ENCODE results near the gene CAMK1G.
A peak's percentile ranks its signal among the peaks of the same experiment; 100 is the strongest.

The CAMK1G gene

DNA sequence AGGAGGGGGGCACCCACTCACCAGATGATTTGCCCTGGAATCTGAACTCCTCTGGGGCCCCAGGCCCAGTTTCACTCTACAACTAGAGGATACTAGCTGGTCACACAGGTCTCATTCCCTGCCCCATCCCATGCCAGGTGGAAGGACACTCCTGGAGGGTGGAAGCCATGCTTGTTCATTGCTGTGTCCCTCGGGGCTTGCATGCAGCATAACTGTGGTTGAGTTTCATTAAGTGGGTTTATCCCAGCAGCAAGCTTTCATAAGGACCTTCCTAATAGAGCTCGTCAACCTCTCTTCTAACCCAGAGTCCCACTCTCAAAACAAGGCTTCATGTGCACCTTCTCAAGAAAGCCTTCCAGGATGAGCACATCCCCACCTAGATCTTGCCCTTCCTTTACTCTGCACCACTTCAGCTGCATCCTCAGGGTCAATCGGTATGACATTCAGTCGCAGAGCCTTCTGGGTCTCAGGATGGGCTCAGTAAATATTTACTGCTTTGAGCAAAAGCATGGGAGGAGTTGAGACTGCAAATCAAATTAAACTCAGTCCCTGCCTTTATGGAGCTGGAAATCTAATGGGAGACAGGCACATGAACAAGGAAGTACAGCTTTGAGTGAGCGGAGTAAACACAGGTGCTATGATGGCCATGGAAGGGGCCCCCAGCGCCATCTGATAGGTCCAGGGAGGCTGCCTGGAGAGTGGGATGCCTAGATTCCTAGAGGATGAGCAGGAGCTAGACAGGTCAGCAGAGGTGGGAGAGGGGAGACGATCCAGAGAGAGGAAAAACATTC, 36.4 kb downstream of the CAMK1G start:
- DNase-seq (ENCODE audit: low read depth, low spot score) = no peak

GRCh38 chr1:209620487-209620884, 37.0 kb downstream of the CAMK1G start:
- DNase-seq (ENCODE audit: low read depth, low spot score) = no peak

DNA sequence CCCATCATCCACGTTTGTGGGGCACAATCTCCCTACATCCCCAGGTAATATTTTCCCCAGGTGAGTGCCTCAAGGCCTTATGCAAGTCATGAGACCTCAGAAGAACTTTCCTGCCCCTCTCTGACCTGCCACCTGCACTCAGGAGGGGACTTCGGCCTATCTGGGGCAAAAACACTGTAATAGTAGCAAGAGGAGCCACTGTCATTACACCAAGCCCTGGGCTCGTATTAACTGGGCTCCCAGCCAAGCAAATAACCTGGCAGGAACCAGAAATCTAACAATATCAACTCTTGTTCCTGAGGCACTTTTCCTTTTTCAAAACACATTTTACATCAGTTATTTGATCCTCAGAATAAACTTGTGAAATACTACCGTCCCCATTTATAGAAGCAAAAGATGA, 37.8 kb downstream of the CAMK1G start:
- no peak for DNase-seq (ENCODE audit: low read depth, low spot score)

DNA sequence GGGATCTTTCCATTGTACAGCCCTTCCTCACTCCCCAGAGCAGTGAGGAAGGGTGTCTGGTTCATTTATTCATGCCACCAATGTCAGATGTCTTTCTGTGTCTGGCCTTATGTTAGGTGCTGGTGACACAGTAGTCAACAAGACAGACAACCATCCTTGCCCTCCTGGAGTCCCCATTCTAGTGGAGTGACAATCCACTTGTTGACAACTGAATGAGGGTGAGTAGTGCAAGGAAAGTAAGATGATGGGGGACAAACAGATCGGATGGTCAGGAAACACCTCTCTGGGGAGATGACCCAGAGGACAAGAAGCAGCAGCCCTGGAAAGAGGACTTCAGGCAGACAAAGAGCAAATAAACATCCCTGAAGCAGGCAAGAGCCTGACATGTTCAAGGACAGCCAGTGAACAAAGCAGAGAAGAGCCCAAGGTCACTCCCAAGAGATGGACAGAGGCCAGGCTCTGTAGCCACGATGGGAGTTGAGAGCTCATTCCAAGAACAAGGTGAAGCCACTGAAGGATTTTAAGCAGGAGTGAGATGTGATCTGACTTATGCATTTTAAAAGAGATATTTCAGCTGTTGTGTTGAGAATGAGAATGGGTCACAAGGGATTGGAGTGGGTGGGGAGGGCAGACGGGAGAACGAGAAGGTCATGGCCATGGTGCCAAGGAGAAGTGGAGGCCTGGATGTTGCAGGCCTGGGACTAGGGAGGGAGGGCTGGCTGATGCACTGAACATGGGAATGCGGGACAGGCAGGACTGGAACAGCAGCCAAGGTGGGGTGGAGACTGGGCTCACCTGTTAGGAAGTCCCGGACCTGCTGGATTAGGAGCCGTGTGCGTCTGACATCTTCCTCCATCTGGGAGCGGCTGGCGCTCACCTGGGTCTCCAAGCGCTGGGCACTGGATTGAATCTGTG, 38.5 kb downstream of the CAMK1G start:
- no peak for DNase-seq (ENCODE audit: low read depth, low spot score)

- DNase-seq (ENCODE audit: low read depth, low spot score) = no peak
Measured at GRCh38 chr1:209622841-209623829, 39.6 kb downstream of the CAMK1G start.

- no peak for DNase-seq (ENCODE audit: low read depth, low spot score)
Measured at GRCh38 chr1:209624558-209625549, 41.3 kb downstream of the CAMK1G start.

DNA sequence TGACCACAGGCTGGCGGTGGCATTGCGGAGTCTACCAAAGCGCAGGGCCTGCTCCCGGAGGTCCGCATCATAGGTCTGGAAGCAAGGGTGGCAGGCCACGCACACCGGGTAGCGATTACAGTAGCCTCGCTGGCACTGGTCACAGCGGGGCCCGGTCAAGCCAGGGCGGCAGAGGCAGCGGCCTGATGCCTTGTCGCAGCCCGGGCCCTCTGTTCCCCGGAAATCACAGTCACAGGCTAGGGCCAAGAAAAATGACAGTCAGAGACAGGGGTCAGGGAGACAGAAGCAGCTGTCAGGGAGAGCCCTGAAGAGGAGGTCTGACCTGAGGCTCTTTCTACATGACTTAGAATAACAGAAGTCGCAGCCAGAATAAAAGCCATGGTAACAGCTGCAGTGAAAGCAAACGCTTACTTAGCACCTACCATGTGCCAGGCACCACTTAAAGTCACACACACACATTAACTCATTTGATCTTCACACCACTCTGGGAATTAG, 42.3 kb downstream of the CAMK1G start:
- DNase-seq (ENCODE audit: low read depth, low spot score) = no peak

DNA sequence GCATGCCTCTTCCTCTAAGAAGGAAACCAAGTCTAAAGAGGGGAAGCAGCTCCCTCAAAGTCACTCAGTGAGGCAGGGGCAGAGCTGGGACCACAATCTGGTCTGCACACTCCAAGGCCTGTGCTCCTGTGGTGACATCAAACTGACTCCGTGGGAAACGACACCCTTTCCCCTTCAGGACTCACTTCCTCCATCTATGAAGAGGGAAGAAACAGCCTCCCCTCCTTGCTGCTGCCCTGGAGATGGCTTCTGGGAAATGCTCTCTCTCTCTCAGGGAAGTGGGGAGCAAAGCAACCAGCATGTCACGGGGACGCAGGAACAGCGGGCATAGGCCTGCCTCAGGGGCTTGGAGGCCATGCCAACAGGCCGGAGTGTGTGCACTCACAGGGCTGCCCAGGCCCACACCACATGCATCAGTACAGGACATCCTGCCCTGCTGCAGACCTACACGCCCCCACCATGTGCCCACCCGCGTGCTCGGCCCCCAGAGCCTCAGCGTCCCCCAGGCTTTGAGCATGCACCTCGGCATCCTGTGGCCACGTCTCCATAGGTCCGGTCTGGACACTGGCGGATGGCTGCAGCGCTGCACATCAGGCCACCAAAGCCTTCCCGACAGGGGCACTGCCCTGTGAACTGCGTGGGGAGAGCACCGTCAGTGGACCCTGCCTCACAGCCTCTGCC, 43.0 kb downstream of the CAMK1G start:
- no peak for DNase-seq (ENCODE audit: low read depth, low spot score)

DNA sequence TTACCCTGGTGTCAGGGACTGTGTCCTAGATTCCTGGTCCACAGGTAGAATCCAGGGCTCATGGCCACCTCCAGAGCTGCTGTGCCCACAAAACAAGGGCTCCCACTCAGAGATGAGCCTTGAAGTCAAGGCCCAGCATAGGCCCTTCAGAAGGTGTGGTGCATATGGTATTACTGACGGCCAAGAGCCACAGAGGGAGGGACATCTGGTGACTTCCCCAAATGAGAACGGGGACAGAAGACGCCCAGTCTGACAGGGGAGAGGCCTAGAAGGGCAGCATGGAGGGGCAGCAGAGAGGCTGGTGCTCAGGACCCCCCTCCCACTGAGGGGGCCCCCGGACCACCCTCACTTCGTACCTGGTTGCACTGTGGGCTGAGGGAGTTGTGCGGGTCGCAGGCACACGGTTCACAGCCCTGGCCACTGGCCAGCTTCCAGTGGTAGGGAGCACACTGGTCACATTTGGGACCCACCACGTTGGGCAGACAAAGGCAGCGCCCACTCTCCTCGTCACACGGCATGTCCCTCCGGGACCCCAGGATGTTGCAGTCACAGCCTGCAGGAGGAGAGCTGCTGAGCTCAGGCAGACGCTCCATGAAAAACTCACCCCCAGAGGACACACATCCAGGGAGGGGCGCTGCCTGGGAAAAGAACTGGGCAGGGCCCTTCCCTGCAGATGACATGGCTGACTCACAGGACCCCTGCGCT, 43.7 kb downstream of the CAMK1G start:
- no peak for DNase-seq (ENCODE audit: low read depth, low spot score)

DNA sequence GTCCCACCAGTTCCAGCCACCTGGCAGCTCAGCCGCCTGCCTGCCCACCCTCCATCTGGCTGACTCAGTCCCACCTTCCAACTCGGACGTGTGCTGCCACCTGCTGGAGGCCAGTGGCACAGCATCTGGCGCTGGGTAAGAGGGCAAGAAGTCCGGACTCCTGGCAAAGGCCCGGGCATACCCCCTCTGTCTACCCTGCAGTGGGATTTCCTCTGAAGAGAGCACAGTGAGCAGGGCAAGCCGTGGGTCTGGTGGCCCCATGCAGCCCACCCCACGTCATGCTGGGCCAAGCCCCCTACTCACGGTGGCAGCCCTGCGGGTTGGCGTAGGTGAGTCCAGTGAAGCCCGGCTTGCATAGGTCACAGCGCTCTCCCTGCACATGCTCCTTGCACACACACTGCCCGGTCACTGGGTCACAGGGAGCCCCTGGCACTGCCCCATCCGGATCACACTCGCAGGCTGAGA, 44.2 kb downstream of the CAMK1G start:
- DNase-seq (ENCODE audit: low read depth, low spot score) = peak; percentile 63

GRCh38 chr1:209628618-209629299, 45.2 kb downstream of the CAMK1G start:
- DNase-seq (ENCODE audit: low read depth, low spot score) = no peak

DNA sequence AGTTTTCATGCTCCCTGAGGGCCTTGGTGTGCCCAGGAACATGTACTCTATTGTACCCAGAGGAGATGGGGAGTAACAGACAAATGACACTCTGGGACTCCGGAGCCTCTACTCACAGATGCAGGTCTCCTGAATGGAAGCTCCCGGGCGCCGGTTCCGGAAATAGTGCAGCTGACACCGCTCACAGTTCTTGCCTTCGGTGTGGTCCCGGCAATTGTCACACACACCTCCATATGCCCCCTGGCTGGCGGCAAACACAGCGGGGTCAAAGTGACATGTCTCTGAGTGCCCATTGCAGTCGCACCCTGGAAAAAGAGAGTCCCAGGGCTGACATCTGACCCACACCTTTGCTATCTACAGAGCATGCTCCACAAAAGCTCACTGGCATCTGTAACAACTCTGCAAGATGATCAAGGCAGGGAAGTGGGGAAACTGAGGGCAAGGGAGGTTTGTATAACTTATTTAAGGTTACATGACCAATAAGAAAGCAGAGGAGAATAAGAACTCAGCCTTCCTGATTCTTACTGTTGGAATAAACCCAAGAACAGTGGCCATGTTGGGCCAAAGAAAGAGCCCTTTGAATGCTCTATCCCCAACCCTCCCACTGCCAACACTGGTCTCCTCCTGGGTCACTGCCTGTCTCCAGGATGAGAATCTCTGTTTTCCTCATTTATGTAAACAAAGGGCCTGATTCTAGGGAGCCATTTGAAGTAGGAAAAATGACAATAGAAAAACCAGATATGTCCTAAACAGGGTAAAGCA, 46.3 kb downstream of the CAMK1G start:
- DNase-seq (ENCODE audit: low read depth, low spot score) = no peak

DNA sequence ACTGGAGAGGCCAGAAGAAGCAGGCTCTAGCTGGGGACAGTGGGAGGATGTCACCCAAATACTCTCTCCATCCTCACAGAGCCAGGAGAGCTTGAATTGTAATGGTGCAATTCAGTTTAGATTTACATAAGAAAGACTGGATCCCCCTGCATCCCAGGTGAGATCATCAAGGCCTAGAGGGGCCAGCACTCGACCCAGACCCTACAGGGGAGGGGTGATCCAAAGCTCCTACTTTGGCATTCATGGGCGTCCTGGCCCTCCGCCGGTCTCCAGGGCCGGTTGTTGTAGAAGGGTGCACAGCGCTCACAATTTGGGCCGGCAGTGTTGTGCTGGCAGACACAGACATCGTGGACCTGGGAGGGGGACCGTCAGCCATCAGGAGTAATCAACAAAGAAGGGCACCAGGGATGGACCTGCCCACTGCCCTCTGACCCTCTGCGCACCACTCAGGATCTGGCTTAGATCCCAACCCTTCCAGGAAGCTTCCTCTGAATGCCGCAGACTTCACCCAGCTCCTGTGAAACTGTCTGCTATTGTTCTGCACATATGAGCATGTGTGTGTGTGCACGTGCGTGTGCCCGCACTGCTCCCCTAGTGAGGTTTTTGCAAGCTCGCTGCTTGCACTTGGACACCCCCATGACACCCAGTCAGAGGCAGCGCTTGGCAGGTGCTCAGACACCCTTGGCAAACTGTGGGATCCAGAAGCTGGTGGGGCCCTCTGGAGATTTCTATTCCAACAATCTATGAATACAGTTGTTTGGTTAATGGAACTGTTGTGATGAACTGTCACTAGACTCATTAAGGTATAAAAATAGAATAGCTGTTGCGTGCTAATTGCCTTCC, 47.1 kb downstream of the CAMK1G start:
- no peak for DNase-seq (ENCODE audit: low read depth, low spot score)

GRCh38 chr1:209633335-209633997, 50.0 kb downstream of the CAMK1G start:
- no peak for DNase-seq (ENCODE audit: low read depth, low spot score)

DNA sequence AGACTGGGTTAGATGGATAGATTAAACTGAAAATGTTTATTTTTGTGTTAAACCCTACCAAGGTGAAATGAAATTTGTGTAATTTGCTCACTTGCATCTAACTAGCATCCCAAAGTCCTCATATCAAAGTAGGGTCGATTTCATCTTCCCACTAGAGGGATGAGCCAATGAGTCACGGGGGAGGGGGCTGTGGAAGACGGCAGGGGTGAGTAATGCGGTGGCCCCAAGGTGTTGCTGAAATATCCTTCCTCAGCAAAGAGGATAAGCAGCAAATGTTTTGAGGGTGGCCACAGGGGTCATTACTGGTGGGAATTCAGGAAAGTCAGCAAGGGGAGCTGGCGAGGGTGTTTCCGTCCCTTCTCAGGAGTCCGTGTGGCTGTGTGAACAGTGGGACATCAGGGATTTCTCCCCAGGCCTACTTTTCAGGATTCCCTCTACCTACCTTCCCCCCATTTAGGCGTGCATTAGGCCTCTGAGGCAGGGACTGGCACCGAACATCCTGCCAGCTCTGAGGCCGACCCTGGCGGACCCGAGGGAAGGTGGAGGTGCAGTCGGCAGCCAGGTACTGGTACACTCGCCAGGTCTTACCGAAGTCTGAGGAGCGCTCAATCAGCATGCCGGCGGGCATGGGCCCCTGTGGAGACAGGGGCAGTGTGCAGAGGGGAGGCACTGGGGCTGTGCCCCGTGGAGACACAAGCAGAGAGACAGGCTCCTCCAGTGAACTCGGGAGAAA, 50.7 kb downstream of the CAMK1G start:
- no peak for DNase-seq (ENCODE audit: low read depth, low spot score)

Measured in iPS DF 19.7 (cell line).